K562 (cell line): Measurements from ENCODE around the gene ETS1. TPM values are rescaled to one million over a fixed set of nuclear protein-coding genes. Genes with fewer than 3 reads are reported as not detected.

Source experiments
- ATAC-seq: fragments of 200-7000 bp; cut with Tn5 transposase; 3 replicates; pipeline ENCODE4 v1.9.1; 2020; ENCODE audit warnings: moderate library complexity
- BruUV-seq: library from RNA; stranded (reverse); fragments of 400-500 nt; replicated peaks from 2 replicates; lab custom pipeline; 2021; lab: Mats Ljungman, UMichigan
- CTCF ChIA-PET: fragments of 300-600 bp; formaldehyde crosslinking; extraction: SDS; loops from one replicate; lab custom pipeline; 2021; ENCODE audit warnings: low intra/inter-chr PET ratio; lab: Yijun Ruan, JAX
- POLR2A ChIA-PET: fragments of 300-600, 350-650 bp; sonication (Branson Sonifier 250); formaldehyde crosslinking; extraction: SDS; loops from one replicate; lab custom pipeline; 2021; ENCODE audit warnings: antibody characterized with exemption, inconsistent platforms; lab: Yijun Ruan, JAX
- DNase-seq, 4 experiments: peaks; one replicate each; pipeline versions ENCODE4 v3.0.0 to v3.0.0-alpha.2; 2011 to 2018; ENCODE audit warnings: low spot score in 3 of 4, mixed read lengths in 3 of 4; ENCODE audit errors: extremely low read depth in 1 of 4
- FAIRE-seq: peaks from 2 replicates; lab custom pipeline; 2011; peaks lifted over from hg19 to GRCh38; lab: Jason Lieb, UNC
- H2AFZ ChIP-seq: 2 replicates; pipeline ENCODE4 v1.6.0; 2011; ENCODE audit warnings: low read depth, low read length, control low read depth, inconsistent platforms
- H3K27ac ChIP-seq: fragments of 200-600 bp; 3 replicates; pipeline ENCODE4 v1.8.0; 2011; ENCODE audit warnings: low read depth, mild to moderate bottlenecking, control low read depth, inconsistent platforms, low read length, moderate library complexity, mixed read lengths; ENCODE audit errors: extremely low read depth
- H3K27me3 ChIP-seq, 2 experiments: fragments of 300-600 bp in 1 of 2; 2 replicates in 1 of 2; 3 replicates in 1 of 2; pipeline versions ENCODE4 v1.6.0 to v1.8.0; 2011; ENCODE audit warnings: inconsistent platforms in 2 of 2, low read length in 2 of 2, mild to moderate bottlenecking in 1 of 2, mixed read lengths in 1 of 2, moderate library complexity in 1 of 2; ENCODE audit not compliant: control insufficient read depth in 2 of 2, insufficient read depth in 2 of 2
- H3K36me3 ChIP-seq: fragments of 300-600 bp; 3 replicates; pipeline ENCODE4 v1.8.0; 2011; ENCODE audit warnings: mild to moderate bottlenecking, low read length, inconsistent platforms; ENCODE audit not compliant: control insufficient read depth, insufficient read depth
- H3K4me1 ChIP-seq, 2 experiments: fragments of 200-600 bp in 1 of 2; replicated peaks in 1 of 2; 2 replicates in 1 of 2; 3 replicates in 1 of 2; pipeline versions ENCODE4 v1.5.1 to v1.8.0; 2011; ENCODE audit warnings: inconsistent platforms in 2 of 2, low read length in 2 of 2, mild to moderate bottlenecking in 1 of 2, mixed read lengths in 1 of 2, moderate library complexity in 1 of 2; ENCODE audit not compliant: control insufficient read depth in 2 of 2, insufficient read depth in 2 of 2
- H3K4me2 ChIP-seq: 2 replicates; pipeline ENCODE4 v1.6.1; 2011; ENCODE audit warnings: low read length, control low read depth, inconsistent platforms, mixed read lengths; ENCODE audit not compliant: insufficient read depth
- H3K4me3 ChIP-seq: fragments of 200-600 bp; sonication (generic), shearing (Covaris generic); 2 replicates; pipeline ENCODE4 v1.5.1; 2016; ENCODE audit warnings: control low read depth, inconsistent platforms
- H3K79me2 ChIP-seq: fragments of 200-600 bp; 3 replicates; pipeline ENCODE4 v1.8.0; 2011; ENCODE audit warnings: low read length, inconsistent platforms; ENCODE audit not compliant: control insufficient read depth, insufficient read depth
- H3K9ac ChIP-seq, 2 experiments: 2 replicates each; pipeline versions ENCODE4 v1.6.0 to v1.6.1; 2011; ENCODE audit warnings: low read depth in 2 of 2, low read length in 2 of 2, control low read depth in 1 of 2, inconsistent platforms in 1 of 2, mild to moderate bottlenecking in 1 of 2, mixed read lengths in 1 of 2; ENCODE audit not compliant: insufficient read depth in 1 of 2
- H3K9me1 ChIP-seq: one replicate; pipeline ENCODE4 v1.6.0; 2011; ENCODE audit warnings: inconsistent platforms, mild to moderate bottlenecking, low read length, moderate library complexity; ENCODE audit not compliant: control insufficient read depth, insufficient read depth
- H3K9me3 ChIP-seq: replicated peaks from 2 replicates; pipeline ENCODE4 v1.5.1; 2011; ENCODE audit warnings: low read depth, low read length, inconsistent platforms; ENCODE audit not compliant: control insufficient read depth, insufficient read depth
- H4K20me1 ChIP-seq: replicated peaks from 2 replicates; pipeline ENCODE4 v1.6.1; 2011; ENCODE audit warnings: low read length, inconsistent platforms, mixed read lengths; ENCODE audit not compliant: control insufficient read depth, insufficient read depth
- ASH1L ChIP-seq: fragments of 450-650 bp; IDR thresholded peaks from 2 replicates; pipeline ENCODE4 v1.6.1; 2018; ENCODE audit warnings: borderline replicate concordance, mild to moderate bottlenecking, low read depth; ENCODE audit not compliant: partially characterized antibody
- CCNT2 ChIP-seq: IDR thresholded peaks from 2 replicates; pipeline ENCODE4 v1.6.1; 2011; ENCODE audit warnings: borderline replicate concordance, low read depth, mild to moderate bottlenecking, moderate library complexity, mixed read lengths, low read length; ENCODE audit not compliant: insufficient read length; ENCODE audit errors: extremely low read depth
- FOXK2 ChIP-seq, 2 experiments: fragments of 450-650 bp; IDR thresholded peaks in 1 of 2; conservative IDR thresholded peaks in 1 of 2; 2 replicates each; pipeline ENCODE4 v1.6.1; 2016; ENCODE audit warnings: low read depth in 2 of 2, mild to moderate bottlenecking in 1 of 2
- LARP7 ChIP-seq: fragments of 450-650 bp; IDR thresholded peaks from 2 replicates; pipeline ENCODE4 v1.6.1; 2016
- MAFK ChIP-seq: IDR thresholded peaks from 2 replicates; pipeline ENCODE4 v1.6.1; 2011; ENCODE audit warnings: low read length, improper control_type of control experiment
- PTBP1 ChIP-seq: fragments of 200-400 bp; formaldehyde crosslinking; IDR thresholded peaks from 2 replicates; pipeline ENCODE4 v1.6.1; 2017; ENCODE audit warnings: low read depth, low read length
- RBM14 ChIP-seq: fragments of 200-400 bp; formaldehyde crosslinking; IDR thresholded peaks from 2 replicates; pipeline ENCODE4 v1.6.1; 2018; ENCODE audit warnings: low read depth, mild to moderate bottlenecking, low read length, moderate library complexity, borderline replicate concordance; ENCODE audit not compliant: insufficient read depth
- REST ChIP-seq, 2 experiments: fragments of 450-650 bp; formaldehyde crosslinking in 1 of 2; IDR thresholded peaks; 2 replicates each; pipeline versions ENCODE4 v1.4.0 to v1.6.1; 2014 to 2020; ENCODE audit warnings: mild to moderate bottlenecking in 2 of 2, borderline replicate concordance in 1 of 2, low read depth in 1 of 2
- SPI1 ChIP-seq: IDR thresholded peaks from 2 replicates; pipeline ENCODE4 v1.6.1; 2011; ENCODE audit warnings: low read depth, low read length, control low read depth, borderline replicate concordance
- ZFPM2 ChIP-seq: fragments of 250-450 bp; sonication (Bioruptor Pico); IDR thresholded peaks from 2 replicates; pipeline ENCODE4 v1.5.1; 2022; ENCODE audit warnings: mild to moderate bottlenecking
- ZNF124 ChIP-seq: sonication (generic); formaldehyde crosslinking; IDR thresholded peaks from 2 replicates; pipeline ENCODE4 v1.8.1; 2022; ENCODE audit warnings: missing genetic modification reagents
- ZNF655 ChIP-seq: fragments of 250-450 bp; sonication (Bioruptor Pico); IDR thresholded peaks from 2 replicates; pipeline ENCODE4 v1.5.0; 2021
- WGBS: fragments of 100-300 bp; shearing (Covaris generic); methylation state at CpG from one replicate; pipeline ENCODE4 v1.1.6; 2016; ENCODE audit warnings: low coverage, mixed read lengths; ENCODE audit not compliant: insufficient coverage; ENCODE audit errors: missing lambda C conversion rate; 5-methylcytosine and 5-hydroxymethylcytosine counted together
- in situ Hi-C: fragments of 300-500 bp; cut with MboI; formaldehyde crosslinking; loops from 4 replicates; pipeline ENCODE4 v1.15.0; 2018; ENCODE audit warnings: inconsistent platforms, mixed read lengths
- intact Hi-C: fragments of 100-400 bp; cut with micrococcal nuclease; formaldehyde crosslinking; loops from 2 replicates; pipeline ENCODE4 v1.14.2; 2022
- polyA plus RNA-seq, 8 experiments: library from polyadenylated mRNA; depleted of rRNA in 4 of 8; stranded (reverse) in 5 of 8; unstranded in 3 of 8; fragments of >200 nt; fragmentation: Nextera tagmentation in 2 of 8; fragmentation: Illumina TruSeq in 1 of 8; extraction: Ambion mirVana in 2 of 8; extraction: Trizol in 1 of 8; gene quantifications; 2 replicates each; pipeline versions ENCODE4 v1.2.1 to v1.2.3, GENCODE V29; 2011 to 2014; ENCODE audit warnings: inconsistent platforms in 1 of 8, missing spikeins in 1 of 8
- total RNA-seq, 7 experiments: library from RNA; depleted of rRNA in 6 of 7; stranded (reverse); fragments of >200 nt in 6 of 7; fragmentation: Illumina TruSeq in 2 of 7; extraction: Trizol in 2 of 7; gene quantifications; 2 replicates each; pipeline versions ENCODE4 v1.2.1 to v1.2.3, GENCODE V29; 2011 to 2021; ENCODE audit warnings: low replicate concordance in 1 of 7

ETS1 gene
- total and polyA plus RNA-seq, 9 of the 15 experiments (the other 6 are each of a cell fraction or from before 2014, with no cell fraction given), result 0.04 to 1.4 (median 0.23) TPM

- Histone ChIP-seq H4K20me1 (no peaks in the 10 kb centered on the region), H3K9me1 (no peaks in the 10 kb centered on the region), H3K79me2 (no peaks in the 10 kb centered on the region), H3K9me3 (no peaks in the 10 kb centered on the region), H2AFZ (no peak overlapping the region), H3K4me2 (no peak overlapping the region), H3K4me1 (no peaks in the 10 kb centered on the region), H3K27me3 (no peaks in the 10 kb centered on the region), H3K4me3 (no peak overlapping the region), H3K9ac (no peak overlapping the region), H3K27ac (no peak overlapping the region), H3K36me3 (no peaks in the 10 kb centered on the region)
- ChIA-PET POLR2A (no interaction called here), CTCF (no interaction called here)
- no TSS peak for BruUV-seq
- FAIRE-seq, result no peak
- WGBS, result 2% methylated on average over 4 of the region's 4 CpGs
- DNase-seq, result no peak
- in situ Hi-C loops (no loop called here), intact Hi-C loops (no loop called here)
- no peak for ATAC-seq
- no peak for TF ChIP-seq ASH1L
- no peak for TF ChIP-seq ZNF124 (CRISPR knock-in tag)
- TF ChIP-seq FOXK2 (conservative IDR thresholded peaks at IDR 0.05 in 1 of 2, IDR thresholded peaks at IDR 0.05 in 1 of 2; ENCODE audit: low read depth in 2 of 2), result no peak
- TF ChIP-seq PTBP1, result no peak
- no peak for TF ChIP-seq MAFK
- no peak for TF ChIP-seq CCNT2
- no peak for TF ChIP-seq ZFPM2
- TF ChIP-seq REST (IDR thresholded peaks at IDR 0.05; ENCODE audit: borderline replicate concordance), result no peak
- no peak for TF ChIP-seq REST (CRISPR knock-in tag; IDR thresholded peaks at IDR 0.05; ENCODE audit: low read depth)
- no peak for TF ChIP-seq RBM14
- no peak for TF ChIP-seq LARP7
- TF ChIP-seq SPI1, result no peak
- no peak for TF ChIP-seq ZNF655 (CRISPR knock-in tag)
Observed at GRCh38 chr11:128593281-128593680, 5.9 kb upstream of the ETS1 start.
